ENCODE measurements around the gene PSMG4.

GRCh38 chr6:3269281-3269975, 10.7 kb downstream of the PSMG4 start:
- TF ChIP-seq SPI1 (IDR thresholded peaks at IDR 0.05; ENCODE audit: low read depth, low read length) (no peak), POLR2AphosphoS5 (IDR thresholded peaks at IDR 0.05; ENCODE audit: low read depth, low read length) (no peak), POLR2A (IDR thresholded peaks at IDR 0.05; ENCODE audit: low read depth, low read length) (no peak), TAF1 (IDR thresholded peaks at IDR 0.05; ENCODE audit: low read depth, low read length) (no peak), PAX5 (IDR thresholded peaks at IDR 0.05; ENCODE audit: insufficient read depth, low read length, severe bottlenecking) (no peak)
